Cerebellar nuclear complex (tissue), 1 donor: Measurements from ENCODE around the gene CTDSP2.
A peak's percentile ranks its signal among the peaks of the same experiment; 100 is the strongest.
"Not testable (repeated sequence)": the region's sequence is repeated elsewhere in the genome, so short reads cannot be mapped to it uniquely, and the experiment has no call there.

Experiments used
- DNase-seq, 2 experiments: peaks; one replicate each; lab custom pipeline; 2025; lab: John Stamatoyannopoulos, UW

Gene CTDSP2

DNA sequence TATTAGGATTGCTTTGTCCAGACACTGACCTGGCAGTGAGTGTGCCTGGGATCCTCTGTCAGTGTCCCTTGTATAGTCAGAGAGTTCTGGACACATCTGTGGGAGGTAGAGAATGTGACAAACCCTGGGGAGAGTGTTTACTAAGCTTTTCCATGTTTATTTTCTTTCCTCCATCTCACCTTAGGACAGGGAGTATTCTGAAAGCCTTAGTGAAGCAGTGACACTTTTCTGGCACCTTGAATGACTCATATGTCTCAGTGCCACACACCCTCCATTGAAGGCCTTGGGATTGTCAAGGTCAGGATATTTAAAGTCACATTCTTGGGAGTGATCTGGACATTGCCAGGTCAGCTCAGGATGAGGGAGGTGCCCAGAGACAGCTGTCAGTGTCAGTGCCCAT is 34.9 kb upstream of the CTDSP2 start:
- no peak for DNase-seq

DNA sequence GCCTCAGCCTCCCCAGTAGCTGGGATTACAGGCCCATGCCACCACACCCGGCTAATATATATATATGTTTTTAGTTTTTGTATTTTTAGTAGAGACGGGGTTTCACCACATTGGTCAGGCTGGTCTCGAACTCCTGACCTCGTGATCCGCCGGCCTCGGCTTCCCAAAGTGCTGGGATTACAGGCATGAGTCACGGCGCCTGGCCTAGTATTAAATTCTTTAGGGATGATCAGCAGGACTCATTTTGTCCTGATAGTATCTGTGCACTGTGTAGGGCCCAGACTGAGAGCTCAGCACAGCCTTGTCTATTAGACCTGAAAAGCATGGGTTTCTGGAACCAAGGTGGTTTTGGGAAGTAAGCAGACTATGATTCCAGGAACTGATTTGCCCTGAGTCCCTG is 34.5 kb upstream of the CTDSP2 start:
- DNase-seq: not testable (repeated sequence)

DNA sequence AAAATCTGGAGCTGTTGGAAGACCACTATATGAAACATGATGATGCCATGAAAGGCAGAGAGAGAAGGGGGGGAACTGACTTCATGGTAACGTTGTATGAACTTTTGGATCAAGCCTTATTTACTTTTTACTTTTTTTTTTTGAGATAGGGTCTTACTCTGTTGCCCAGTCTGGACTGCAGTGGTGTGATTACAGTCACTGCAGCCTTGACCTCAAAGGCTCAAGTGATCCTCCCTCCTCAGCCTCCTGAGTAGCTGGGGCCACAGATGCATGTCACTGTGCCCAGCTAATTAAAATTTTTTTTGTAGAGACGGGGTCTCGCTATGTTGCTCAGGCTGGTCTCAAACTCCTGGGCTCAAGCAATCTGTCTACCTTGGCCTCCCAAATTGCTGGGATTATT is 31.3 kb upstream of the CTDSP2 start:
- DNase-seq: no peak

GRCh38 chr12:57875753-57876547 is 29.4 kb upstream of the CTDSP2 start:
- DNase-seq: no peak

DNA sequence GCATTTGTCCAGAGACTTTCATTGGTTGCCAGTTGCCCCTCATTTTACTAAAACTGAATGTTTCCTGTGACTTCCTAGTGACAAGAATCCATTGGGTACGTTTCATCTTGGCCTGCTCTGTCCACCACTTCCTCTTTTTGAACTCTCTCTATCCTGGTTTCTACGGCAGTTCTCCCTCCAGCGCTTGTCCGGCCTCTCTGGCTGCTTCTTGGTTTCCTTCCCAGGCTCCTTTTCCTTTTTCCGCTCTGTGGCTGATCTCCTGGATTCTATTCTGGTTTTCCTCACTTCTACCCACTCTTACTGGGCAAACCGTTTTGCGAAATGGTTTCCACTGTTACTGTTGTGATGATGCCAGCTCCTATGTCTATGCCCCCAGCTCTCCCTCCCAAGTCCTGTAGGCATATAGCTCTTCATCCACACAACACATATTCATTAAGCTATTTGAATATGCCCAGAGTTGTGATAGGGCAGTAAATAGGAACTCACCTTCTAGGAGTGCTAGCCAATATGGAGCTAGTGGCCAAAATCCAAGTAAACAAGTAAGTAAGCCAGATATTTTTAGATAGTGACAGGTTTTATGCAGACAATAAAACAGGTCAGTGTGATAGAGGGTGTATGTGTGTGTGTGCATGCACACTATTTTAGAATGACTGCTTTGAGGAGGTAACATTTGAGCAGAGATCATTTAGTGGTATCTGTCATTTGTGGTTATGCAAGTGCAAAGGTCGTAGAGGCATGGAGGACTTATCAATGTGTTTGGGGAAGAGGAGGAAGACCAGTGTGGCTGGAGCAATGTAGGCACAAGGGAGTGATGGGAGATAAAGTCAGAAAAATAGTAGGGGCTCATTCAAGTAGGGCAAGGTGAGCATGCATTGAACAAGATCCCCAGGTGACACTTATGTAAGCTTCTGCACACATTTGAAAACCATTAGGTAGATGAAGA is 27.9 kb upstream of the CTDSP2 start:
- peak; percentile 69 to 94 for DNase-seq

GRCh38 chr12:57872362-57872761 is 25.8 kb upstream of the CTDSP2 start:
- no peak for DNase-seq

DNA sequence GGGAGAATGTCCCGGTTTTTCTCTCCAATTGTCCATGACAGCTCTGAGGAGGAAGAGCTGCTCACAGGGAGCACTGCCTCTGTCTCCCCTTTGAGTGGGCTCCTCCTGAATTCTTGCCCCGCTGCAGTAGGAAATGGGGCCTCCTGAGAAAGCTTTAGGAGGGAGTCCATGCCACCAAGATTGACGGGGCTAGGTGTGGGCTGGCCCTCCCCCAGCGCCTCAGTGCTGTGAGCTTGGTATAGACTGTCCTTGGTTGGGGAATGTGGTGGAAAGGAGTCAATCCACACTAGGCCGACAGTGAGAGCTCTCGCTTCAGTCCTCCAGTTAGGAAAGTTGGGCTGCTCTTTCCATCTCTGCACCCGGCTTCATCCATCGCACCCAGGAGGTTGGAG is 23.4 kb upstream of the CTDSP2 start:
- DNase-seq: no peak

DNA sequence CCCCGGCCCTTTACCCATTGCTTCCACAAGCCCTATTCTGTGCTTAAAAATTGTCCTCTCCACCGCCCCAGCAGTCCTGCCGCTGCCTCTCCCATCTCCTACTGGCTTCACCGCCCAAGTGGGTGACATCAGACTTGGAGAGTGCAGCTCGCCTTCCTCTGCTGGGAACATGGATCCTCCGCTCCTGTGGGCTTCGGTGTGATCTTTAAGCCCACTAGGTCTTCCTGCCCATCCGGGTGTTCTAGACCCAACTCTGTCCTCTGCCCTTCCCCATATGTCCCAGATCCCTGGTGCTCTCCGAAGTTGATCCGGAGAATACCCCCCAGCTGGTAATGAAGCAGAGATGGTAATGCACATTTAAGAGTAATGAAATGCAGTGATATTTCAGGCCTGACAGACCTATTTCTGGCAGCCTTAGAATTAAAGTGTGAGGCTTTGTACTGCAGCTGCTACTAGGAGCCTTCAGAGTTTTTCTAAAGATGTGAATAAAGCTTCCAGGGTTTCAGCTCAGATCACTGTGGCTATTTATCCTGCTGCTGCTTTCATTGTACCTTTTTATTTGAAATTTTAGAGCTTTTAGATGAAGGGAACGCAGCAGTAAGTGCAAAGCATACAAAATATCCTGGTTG is 22.9 kb upstream of the CTDSP2 start:
- no peak for DNase-seq

DNA sequence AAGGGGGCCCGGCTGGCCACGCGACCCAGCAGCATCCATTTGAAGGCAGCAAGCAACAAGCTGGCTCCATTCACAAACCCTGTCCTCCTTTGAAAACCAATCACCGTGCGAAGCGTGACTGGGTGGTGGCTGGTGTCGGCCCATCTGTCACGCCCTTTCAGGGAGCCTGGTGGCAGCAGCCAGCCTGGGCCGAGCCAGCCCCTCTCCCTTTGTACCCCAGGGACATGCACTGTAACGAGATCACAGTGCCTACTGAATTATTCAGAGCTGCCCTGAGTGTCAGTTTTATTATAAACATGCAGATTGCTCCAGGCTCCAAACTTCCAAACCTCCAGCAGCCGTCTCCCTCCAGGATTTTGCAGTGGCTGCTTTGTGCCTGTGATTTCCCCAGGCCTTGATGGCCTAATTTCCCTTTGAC is 22.3 kb upstream of the CTDSP2 start:
- DNase-seq: peak; percentile 31 to 72

DNA sequence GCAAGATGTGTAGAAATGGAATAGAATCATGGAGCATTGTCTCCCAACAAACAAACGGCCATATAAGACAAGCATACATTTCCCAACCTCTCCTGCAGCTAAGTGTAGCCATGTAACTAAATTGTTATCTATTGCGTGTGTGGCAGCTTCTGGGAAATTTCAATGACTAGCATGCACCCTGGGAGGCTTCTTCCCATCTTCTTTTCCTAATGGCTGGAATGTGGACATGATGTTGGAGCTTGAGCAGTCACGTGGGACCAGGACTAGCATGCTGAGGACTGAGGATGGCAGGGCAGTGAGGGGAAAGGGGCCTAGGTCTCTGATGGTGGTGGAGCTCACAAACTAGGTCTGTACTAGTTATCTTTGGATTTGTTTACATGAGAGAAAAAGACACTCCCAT is 21.7 kb upstream of the CTDSP2 start:
- DNase-seq: no peak

DNA sequence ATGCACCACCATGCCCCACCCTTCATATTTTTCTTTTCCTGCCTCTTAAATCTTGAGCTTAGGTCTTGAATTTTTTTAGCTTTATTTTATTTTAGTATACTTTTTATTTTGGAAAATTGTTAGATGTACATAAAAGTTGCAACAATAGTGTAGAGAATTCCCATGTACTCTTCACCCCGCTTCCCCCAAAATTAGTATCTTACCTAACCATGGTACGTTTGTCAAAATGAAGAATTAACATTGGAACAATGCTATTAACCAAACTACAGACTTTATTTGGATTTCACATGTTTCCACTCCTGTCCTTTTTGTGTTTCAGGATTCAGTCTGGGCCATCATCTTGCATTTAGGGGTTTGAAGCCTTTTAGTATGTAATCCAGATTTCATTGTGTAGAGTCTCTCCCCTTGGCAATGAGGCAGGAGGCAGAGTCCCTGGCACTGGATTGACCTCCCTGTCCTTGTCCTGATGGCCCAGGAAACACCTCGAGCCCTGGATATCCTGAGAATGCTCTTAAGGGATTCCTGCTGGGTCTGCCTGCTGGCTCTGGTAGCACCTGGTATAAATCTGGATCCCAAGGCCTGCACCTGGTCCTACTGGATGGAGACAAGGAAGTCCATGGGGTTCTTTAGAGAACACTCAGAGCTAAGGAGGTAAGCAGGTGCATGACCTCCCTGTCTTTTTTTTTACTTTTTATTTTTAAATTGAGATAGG is 19.9 kb upstream of the CTDSP2 start:
- no peak for DNase-seq

DNA sequence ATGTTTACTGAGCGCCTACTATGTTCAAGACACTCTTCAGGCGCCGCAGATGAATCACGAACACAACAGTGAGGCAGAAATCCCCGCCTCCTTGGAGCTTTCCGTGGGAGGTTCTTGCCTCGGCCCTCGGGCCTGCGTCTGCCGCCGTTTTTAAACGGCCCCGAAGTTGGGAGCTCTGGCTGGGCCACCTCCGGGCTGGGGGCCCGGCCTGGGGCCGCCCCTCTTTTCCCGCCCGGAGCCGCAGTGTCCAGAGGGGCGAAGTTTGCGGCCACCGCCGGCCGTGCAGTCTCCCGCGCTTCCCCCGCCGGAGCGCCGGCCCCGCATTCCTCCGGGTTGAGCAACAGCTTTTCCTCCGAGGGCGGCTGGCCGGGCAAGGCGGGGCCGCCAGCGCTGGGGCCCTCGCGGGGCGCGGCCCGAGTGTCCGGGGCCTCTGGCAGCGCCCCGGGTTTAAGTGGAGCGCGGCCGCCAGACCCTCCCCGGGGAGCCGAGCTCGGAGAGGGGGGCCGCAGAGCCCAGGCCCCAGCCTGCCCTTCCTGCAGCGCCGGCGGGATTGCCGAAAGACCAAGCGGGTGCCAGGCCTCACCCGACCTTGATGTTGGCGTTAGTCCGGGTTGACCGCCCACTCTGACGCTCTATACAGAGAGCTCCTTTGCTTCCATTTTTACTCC is 18.7 kb upstream of the CTDSP2 start:
- DNase-seq: no peak

DNA sequence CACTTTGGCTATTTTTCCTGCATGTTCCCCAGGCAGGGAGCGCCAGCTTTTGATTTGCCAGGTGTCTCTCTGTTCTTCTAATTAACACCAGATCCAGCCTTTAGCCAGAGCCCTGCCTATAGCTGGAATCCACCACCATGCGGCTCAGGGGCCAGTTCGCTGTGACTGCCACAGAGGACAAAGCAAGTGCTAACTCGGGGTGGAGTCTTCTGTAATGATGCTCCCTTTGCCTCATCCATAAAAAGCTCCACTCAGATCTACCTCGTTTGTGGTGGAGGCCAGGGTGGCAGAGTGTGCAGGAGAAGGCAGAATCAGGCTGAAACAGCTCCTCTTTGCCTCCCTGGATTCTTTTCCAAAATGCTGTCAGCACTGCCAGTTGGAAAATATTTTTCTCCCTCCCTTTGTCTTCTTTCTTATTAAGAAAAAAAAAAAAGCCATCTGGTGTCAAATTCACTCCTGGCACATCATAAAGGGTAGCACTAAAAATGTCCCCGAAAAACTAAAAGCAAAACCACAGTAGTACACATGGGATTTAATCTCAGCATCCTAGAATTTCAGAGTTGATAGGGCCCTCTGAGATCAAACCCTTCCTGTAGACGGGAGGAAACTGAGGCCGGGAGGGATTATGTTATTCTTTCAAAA is 18.0 kb upstream of the CTDSP2 start:
- peak; percentile 37 to 75 for DNase-seq

- DNase-seq: no peak
Measured at GRCh38 chr12:57863676-57864075, 17.1 kb upstream of the CTDSP2 start.

DNA sequence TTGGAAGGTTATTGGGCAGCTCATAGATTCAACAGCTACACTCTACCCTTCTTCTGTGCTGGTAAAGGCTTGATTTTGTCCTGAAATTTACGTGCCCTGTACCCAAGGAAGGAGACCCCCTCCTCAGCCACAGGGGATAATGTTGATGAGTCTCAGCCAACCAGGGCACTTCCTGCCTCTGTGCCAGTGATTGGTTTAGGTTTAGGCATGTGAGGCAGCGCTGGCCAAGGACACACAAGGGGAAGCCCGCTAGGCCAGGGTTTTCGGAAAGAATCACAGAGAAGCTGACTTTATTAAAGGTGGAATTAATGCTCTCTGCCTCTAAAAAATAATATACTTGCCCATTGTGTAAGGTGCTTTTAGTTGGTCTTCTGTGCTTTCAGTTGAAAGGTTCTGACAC is 15.4 kb upstream of the CTDSP2 start:
- DNase-seq: no peak

GRCh38 chr12:57860883-57861282 is 14.4 kb upstream of the CTDSP2 start:
- not testable (repeated sequence) for DNase-seq

- DNase-seq: no peak
Measured at GRCh38 chr12:57859121-57859520, 12.6 kb upstream of the CTDSP2 start.

DNA sequence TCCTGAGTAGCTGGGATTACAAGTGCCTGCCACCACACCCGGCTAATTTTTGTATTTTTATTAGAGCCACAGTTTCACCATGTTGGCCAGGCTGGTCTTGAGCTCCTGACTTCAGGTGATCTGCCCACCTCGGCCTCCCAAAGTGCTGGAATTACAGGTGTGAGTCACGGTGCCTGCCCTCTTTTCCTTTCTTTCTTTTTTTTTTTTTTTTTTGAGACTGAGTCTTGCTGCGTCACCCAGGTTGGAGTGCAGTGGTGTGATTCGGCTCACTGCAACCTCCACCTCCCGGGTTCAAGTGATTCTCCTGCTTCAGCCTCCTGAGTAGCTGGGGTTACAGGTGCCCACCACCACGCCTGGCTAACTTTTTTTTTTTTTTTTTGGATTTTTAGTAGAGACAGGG is 11.6 kb upstream of the CTDSP2 start:
- DNase-seq: not testable (repeated sequence)

DNA sequence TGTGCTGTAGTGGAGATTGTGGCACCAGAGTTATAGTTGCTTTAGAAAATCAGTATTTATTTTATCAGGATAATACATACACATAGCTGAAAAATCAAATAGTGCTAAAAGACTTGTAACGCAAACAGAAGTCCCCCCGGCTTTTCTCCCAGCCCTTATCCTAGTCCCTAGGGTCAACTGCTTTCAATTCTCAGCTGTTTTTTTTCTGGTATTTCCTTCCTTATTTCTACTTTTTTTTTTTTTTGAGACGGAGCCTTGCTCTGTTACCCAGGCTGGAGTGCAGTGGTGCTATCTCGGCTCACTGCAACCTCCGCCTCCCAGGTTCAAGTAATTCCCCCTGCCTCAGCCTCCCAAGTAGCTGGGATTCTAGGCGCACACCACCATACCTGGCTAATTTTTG is 8.4 kb upstream of the CTDSP2 start:
- DNase-seq: no peak

DNA sequence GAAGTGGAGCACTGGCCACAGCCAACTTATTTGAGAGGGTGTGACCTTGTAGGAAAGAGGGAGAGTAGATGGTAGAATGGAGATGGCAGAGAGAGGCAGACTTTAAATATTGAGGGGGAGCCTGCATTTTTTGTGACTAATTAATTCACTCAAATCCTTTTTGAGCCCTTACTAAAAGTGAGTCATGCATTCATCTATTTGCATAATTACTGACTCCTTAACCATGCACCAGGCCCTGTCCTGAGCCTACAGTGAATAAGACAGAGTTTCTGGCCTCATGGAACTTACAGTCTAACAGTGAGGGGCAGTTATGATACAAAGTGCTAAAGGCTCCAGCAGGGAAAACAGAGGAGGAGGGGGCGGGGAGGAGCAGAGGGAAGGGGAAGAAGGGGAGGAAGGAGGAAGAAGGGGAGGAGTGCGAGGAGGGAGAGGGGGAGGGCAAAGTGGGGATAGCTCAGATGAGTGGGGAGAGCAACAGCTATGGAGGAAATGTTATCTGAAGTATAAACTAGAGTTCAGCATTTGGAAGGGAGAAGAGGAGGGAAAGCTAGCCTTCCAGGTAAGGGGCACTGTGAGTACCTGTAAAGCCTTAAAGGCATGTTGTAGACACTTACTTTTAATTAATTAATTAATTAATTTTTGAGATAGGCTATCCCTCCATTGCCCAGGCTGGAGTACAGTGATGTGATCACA is 7.5 kb upstream of the CTDSP2 start:
- no peak for DNase-seq
